Activated effector memory CD4-positive, alpha-beta T cell treated with anti-CD3 and anti-CD28 coated beads, Interleukin-2, amount 50 U/mL, for 16 hours (primary cell): ENCODE measurements around the gene ETV5.

ENCODE experiments used
- DNase-seq: peaks from one replicate; pipeline ENCODE4 v3.0.0-alpha.2; 2020

Gene ETV5

DNA sequence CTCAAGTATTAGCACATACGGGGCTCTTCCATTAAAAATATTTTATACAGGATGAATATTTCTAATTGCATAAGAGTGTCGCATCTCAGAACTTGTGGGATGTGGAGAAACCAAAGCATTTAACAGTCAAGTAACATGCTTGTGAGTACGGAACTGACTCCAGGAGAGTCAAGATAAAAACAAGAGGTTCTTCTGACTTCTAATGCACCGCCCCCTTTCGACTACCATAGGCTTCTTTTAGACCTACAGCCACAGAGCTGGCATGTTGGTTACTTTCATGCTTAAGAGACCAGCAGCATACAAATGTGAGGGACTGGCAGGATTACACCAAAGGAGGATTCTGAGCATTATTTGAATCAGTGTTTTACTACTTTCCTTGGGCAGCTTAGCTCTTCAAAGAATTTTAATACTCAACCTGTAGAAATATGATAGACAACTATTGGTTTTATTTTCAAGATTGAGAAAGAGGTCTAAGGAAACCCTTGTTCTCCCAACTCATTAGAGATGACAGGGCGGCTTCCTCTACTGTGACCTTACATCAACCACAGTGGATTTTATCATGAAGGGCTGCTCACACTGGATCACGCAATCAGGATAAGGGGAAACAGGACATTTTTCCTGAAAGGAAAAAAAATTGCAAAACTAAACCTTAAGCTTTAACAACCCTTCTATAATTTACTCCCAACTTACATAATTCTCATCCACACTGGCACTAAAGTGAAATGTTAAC, 14.0 kb downstream of the ETV5 start:
- DNase-seq: no peak

DNA sequence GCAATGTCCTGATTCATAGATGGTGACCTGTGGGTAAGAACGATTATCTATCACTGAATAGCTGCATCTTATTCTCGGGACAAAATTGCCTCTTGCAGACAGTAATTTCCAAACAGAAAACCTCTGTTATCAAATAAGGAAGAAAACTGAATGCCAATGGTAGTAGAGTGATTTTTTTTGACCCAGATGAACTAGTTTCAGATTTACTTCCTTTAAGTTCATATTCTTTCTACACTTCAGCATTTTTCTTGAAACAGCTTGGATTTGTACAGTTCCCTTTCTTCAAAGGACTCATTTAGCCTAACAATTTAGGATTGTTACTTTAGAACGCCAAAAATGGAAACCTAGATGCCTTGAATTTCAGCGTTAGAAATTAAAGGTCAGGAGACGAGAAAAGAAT, 14.6 kb downstream of the ETV5 start:
- no peak for DNase-seq

DNA sequence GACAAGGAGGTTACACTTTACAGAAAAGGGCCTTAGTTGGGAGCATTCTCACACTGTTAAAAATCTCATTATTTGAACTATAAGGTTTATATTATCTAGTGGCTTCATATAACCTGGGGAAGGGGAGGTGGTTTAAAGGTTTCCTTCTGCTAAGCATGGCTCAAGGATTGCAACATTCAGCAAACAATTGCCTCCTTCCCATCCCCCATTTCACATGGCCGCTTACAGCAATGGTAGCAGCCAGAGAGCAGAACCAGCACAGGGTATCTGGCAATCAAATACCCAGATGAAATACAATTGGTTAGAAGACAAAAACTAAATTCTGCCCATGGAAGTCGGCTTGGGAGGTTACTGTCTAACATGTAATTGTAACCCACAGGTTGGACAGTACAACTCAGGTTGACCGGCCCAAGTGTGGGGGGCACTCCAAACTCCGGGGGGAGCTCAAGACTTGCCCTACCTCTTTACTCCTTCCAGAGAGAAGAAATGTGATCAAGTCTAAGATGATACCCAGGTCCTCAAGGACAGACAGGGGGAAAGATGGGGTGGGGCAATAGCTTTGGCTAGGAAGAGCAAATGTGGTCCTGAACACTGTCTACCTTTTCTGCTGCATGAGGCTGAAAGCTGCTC, 15.5 kb downstream of the ETV5 start:
- DNase-seq: no peak

DNA sequence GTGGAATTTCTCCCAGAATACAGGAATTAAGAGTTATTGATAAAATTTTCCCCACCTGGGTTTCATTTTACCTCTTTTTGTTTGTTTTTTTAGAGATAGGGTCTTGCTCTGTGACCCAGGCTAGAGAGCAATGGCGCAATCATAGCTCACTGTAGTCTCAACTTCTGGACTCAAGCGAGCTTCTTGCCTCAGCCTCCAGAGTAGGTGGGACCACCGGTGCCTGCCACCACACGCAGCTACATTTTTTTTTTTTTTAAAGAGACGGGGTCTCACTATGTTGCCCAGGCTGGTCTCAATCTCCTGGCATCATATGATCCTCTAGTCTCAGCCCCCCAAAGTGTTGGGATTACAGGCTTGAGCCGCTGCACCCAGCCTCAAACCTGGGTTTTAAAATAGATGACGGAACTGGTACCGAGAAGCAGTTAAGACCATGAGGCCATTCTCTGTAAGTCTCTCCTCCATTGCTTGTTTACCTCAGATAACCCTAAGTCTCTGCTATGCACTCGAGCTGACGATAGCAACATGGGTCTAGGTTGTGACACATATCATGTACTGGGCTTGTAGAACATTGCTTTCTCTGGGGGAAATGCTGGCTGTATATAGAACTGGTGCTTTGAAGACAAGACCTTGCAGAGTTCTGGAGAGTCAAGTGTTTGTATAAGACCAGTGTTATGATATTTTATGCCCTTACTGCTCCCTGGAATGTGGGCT, 16.4 kb downstream of the ETV5 start:
- no peak for DNase-seq

DNA sequence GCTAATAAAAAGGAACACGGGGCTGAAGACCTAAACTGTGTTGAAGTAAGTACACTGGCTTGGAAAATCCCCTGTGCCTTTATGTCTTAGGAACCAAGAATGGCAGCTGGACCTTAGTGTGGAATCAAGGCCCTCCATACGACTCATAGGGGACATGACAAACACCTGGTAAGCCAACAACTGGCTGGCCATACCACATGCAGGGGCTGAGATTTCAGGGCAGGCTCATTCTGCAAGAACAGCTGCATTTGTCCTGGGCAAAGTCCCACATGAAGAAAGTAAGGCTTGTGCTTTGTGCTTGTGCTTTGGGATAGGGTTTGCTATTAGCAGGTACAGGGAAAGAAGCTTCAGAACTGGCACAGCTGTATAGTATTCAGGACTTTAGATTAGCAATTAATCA, 18.0 kb downstream of the ETV5 start:
- no peak for DNase-seq

DNA sequence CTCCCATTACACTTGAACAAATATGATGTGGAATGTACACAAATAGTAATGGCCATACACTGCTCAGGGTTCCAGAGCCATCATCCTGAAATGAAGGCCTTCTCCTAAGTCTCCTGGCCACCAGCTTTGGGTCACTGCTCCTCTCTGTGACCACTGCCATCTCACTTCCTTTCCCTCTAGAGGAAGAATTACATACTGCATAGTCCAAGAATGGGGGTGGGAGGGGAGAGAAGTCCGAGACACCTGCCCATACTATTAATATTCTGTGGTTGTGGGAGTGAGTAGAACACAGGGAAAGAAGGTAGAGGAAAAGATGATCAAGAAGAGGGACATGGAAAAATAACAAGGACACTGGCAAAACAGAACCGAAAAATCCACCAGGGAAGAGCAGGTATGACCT, 20.6 kb downstream of the ETV5 start:
- no peak for DNase-seq

DNA sequence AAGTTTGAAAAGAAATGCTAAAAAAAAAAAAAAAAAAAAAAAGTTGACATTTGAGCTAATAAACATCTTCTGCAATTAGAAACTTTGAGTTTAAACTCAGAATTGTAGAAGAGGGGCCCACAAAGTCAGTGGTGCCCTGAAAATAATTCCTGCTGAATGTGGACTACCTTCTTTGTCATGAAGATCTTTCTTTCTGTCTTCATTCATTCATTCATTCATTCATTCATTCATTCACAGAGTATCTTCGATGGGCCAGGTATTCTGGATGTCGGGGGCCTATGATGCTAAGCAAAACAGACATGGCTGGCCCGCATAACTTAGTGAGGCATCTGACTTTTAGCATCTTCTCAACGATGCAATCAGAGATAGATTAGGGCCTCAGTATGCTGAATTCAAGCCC, 24.6 kb downstream of the ETV5 start:
- no peak for DNase-seq

DNA sequence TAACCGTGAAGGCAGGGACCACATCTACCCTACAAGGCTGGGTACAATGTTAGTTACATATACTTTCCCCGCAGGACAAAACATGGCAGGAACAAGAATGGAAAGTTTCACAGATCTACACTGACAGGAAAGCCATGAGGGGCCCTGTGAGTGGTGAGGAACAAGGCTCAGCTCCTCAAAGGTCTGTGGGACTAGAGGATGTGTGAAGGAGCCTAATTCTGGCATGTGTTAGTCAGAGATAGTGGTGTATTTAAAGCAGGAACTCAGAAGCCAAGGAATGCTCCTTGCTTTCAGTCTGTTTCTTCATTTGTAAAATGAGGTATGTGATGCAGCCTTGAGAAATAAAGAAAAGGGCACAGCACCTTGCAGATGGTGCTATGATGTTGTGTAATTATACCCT, 25.1 kb downstream of the ETV5 start:
- DNase-seq: no peak

DNA sequence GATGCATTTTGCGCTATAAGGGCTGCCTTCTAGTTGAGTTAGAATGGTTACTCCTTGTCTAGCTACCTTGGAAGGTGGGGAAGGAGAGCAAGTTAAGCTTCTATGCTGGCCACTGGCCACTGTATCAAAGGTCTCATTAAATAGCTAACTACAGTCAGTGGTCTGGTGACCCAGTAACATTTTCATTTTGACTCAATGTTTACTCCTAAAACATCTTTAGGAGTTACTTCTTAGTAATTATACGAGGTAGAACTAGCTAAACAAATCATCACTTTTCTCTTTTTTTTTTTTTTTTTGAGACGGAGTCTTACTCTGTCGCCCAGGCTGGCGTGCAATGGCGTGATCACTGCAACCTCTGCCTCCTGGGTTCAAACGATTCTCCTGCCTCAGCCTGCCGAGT, 26.7 kb downstream of the ETV5 start:
- no peak for DNase-seq

DNA sequence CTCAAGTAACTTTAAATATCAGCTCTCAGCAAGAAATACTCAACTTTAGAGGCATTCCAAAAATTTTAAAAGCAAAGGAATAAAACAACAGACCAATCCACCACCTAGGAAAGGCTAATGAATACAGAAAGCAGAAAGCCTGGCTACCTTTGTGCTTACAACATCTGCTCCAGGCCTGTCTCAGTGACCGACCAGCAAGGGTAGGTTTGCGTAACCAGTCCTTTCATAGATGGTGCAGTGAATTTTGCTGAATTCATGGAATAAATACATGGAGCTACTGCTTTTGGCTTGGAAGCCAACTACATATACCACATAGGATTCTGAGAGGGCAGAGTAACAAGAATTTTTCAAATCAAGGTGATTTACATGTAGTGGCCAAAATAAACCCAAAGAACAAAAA, 27.2 kb downstream of the ETV5 start:
- DNase-seq: no peak

DNA sequence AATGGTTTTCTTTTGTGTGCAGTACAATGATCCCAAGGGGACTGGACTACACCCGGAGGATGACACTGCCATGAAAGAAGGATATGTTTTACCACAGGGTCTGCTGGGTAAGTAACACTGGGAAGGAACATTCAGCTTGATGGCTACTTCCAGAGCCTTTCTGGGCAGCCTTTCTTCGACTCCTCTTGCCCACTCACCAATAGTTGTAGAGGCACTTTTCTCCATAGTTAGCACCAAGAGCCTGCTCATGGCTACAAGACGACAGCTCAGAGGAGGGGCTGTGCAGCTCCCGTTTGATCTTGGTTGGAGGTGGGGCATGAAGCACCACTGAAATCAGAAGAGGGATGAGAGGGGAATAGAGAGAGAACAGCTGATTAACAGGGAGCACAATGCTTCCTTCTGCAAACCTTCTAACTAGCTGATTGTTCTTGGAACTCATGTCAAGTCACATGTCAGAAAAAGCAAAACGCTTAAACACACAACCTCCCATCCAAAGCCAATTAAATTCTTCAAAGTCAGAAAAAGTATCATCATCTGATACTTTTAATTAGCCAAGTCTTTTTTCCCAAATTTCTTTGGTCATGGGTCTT, 27.9 kb downstream of the ETV5 start:
- DNase-seq: no peak

DNA sequence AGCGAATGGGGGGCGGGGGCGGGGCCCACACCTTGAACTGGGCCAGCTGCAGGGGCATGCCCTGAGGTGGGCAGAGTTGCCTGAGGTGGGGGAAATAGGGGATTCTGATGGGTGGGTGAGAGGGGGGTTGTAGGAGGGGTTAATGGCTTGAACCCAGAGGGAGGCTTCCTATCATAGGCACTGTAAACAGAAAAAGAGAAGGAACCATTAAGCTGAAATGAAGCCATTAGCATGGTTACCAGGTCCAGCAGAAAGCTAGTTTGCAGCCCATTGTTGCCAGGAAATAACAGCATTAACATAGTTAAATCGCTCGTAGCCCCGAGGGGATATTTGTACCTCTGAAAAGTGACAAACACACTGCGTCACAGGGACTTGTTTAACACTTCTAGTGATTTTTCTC, 29.0 kb downstream of the ETV5 start:
- no peak for DNase-seq

DNA sequence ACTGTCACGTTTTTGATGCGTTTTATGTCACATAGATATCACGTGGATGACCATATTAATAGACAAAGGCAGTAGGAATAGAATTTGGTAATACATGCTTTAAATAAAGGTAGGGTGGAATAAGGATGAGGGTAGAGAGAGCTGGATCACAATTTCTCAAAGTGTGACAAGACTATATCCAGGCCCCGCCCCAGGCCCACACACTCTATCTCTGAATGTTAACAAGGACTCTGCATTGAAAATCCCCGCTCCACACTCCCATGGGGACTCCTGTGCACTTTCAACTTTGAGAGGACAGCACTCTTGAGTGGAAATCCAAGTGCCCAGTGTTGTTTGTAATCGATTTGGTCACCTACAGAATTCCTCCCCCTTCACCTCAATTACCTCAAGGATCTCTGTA, 31.4 kb downstream of the ETV5 start:
- DNase-seq: no peak

DNA sequence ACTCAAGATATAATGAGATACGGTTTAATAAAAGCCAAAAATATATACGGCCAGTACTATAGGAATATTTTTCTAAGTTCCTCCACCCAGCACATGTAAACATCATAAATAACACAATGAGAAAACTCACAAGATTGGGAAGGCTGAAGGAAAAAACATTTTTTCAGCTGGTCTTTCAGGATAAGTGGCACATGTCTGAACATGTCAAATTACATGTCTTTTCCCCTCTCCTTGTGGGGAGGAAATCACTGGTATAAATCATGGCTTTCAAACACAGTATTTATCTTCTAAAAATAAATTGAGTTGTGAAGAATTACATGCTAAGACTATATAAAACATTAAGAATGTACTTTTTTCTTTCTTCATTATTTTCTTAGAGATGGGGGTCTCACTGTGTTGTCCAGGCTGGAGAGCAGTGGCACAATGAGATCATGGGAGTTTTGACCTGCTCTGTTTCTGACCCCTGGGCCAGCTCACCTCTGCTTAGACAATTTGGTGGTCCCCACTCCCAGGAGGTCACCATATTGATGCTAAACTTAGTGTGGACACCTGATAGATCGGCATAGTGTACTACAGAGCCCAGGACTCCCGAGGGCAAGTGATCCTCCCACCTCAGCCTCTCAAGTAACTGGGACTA, 32.8 kb downstream of the ETV5 start:
- DNase-seq: no peak

DNA sequence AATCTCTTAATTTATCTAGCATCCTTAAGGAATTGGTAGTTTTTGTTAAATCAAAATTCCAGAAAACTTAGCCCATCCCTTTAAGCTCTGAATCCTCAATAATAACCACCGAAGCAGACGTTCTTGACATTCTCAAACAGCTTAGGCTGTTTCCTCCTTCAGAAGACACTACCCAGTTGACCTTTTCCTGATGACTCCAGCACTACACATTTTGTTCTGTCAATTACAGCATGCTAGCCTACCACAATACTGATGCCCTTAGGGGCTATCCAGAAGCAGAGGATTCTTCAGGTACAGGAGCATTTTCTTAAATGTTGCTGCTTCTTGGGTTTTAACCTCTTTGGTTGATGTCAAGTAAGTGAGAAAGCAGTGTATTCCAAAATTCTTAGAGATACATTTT, 33.4 kb downstream of the ETV5 start:
- DNase-seq: no peak

DNA sequence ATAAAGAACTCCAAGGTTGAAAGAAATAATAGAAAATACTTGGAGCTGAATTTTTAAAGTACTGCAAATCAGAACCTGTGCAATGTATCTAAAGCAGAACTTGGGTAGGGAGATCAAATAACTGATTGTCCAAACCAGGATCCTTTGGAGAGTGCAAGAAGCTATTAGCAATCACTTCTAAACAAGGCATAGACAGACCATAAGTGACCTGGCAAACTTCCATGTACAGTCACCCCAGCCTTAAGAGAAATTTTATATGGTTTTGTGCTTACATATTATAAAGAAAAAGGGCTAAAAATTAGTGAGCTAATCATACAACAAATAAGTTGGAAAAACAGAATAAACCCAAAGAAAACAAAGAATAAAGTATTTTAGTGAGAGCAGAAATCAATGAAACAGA, 35.2 kb downstream of the ETV5 start:
- no peak for DNase-seq

DNA sequence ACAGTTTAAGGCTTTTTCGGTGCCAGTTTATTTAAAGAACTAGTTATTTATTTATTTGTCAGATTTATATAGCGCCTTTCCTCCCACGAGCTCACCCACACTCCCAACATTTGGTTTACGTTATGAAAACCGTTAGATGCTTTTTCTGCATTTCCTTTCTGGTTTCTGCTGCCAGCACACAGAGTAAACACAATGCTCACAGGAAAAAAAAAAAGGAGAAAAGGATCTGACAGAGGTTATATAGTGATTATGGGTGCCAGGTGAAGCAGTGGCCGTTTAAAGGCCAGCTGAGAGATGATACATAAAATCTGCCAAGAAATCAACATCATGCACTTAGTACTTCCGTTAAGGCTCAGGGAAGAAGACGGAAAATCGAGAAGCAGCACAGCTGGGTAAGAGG, 37.9 kb downstream of the ETV5 start:
- no peak for DNase-seq

DNA sequence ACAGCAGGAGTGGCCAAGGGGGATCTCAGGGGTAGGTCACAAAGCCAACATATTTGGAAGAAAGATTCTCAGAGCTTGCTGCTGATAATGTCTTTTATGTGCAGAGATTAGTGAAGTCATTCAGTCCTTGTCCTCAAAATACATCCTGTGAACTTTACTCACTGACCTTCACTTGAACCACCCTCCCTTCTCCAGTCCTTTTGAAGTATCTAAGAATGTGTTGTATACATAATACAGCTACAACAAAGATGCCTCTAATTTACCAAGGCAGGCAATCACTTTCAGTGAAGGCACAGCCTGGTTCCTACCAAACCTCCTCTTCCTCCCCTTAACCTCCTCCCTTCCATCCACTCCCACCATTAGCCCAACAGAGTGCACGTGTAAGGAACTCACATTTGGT, 38.3 kb downstream of the ETV5 start:
- DNase-seq: no peak

DNA sequence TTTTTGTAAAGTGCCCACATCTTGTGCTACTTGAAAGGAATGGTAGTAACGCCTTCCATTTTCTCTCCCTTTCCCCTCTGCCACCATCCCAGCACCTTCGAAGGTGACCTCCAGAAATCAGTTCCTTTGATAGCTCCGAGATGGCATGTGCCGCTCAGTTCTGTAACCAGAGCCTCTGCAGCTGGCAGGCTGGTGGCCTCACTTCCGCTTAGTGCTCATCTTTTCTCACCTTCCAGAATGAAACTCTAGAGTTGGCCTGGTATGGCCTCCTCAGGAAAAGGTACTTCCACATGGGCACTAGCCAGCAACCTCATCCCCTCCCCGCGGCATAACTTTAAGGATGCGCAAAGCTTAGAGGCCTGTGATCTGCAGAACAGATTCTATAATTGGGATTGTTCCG, 38.8 kb downstream of the ETV5 start:
- no peak for DNase-seq

DNA sequence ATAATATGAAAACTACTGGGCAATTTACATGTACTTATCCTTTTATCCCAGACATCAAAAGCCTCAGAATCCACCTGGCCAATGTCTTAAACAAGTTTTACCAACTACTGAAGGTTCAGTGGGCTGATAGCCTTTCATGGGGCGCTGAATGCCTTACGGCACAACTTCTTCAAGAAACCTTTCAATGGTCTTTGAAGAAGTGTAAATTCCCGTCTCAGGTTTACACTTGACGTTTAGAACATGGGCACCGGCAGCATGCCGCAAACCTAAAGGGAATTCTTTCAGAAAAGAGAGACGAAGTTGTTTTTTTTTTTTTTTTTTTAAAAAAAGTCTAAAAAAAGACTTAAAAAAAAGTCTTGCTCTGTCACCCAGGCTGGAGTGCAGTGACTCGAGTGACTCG, 39.7 kb downstream of the ETV5 start:
- DNase-seq: no peak

DNA sequence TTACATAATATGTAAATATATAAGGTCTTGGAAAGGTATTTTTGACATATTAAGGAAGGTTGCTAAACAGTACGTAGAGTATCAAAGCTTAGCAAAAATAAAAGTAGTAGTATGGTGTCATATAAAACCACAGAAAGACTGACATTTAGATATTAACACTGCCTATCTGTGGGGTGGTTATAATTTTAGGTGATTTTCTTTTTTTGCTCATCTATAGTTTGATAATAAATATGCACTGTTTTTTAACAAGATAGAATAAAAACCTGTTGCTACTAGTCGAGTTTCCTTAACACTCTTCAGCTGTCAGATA, 40.7 kb downstream of the ETV5 start:
- no peak for DNase-seq

DNA sequence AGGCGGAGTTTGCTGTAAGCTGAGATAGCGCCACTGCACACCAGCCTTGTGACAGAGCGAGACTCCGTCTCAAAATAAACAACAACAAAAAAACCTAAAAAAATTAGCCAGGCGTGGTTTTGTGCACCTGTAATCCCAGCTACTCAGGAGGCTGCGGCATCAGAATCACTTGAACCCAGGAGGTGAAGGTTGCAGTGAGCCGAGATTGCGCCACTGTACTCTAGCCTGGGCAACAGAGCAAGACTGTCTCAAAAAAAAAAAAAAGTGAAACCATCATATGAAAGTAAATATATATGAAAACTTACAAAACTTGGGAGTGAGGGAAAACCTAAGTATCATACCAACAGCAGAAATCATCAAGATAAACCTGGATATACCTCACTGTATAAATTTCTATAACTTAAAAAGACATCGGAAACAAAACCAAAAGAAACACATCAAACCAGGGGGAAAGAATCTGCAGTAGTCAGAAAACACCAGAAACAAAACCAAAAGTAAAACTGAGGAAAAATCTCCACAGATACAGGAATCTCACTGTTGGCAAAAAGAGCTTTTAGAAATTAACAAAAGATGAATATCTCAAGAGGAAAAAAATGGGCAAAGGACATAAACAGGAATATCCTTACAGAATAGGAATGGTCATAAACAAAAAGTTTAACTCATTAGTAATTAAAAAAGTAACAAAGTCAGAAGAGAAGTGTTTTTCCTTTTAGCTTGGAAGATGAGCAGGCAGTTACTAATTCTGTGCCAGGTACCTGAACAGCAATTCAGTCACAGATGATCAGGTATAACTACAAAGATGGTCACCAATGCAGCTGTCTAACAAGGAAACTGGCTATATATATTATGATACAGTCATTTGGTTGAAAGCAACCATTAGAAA, 41.3 kb downstream of the ETV5 start:
- no peak for DNase-seq

DNA sequence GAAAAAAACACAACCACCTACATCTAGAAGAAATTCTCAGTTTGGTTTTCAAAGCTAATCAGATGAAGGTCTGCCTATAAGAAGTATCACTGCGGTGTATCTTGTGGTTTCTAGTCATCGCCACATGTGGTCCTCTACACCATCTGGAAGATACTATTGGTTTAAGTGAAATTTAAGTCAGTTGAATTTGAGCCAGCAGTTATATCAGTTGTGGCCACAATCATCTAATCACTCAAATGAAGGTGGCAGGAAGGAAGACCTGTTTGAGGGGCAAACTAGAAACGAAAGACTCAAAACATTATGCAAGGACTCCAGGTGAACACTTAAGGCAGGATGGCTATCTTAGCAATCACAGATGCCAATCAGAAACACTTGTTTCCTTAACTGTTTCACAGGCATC, 48.7 kb downstream of the ETV5 start:
- DNase-seq: no peak
